Spleen (tissue), 11 donors: ENCODE results near the gene ZNF462. TPM values are rescaled to one million over a fixed set of nuclear protein-coding genes. Genes with fewer than 3 reads are reported as not detected.

ENCODE experiments used
- DNase-seq: peaks from one replicate; pipeline ENCODE4 v3.0.0-alpha.2; 2020
- H3K27ac ChIP-seq, 8 donors: fragments of 200-600 bp; sonication (generic) in 7 of 8; 1 replicate in 4 of 8; 2 replicates in 4 of 8; pipeline versions ENCODE4 v1.5.0 to v1.8.0; 2016 to 2021; ENCODE audit warnings: inconsistent platforms in 4 of 8, mild to moderate bottlenecking in 4 of 8, moderate library complexity in 1 of 8
- H3K27me3 ChIP-seq, 7 donors: fragments of 200-600 bp; sonication (generic) in 6 of 7; replicated peaks in 1 of 7; 1 replicate in 4 of 7; 2 replicates in 3 of 7; pipeline versions ENCODE4 v1.5.0 to v1.8.0; 2016 to 2021; ENCODE audit warnings: inconsistent platforms in 3 of 7, mild to moderate bottlenecking in 1 of 7
- H3K36me3 ChIP-seq, 6 donors: fragments of 200-600 bp; sonication (generic) in 5 of 6; 1 replicate in 4 of 6; 2 replicates in 2 of 6; pipeline versions ENCODE4 v1.5.0 to v1.8.0; 2016 to 2021; ENCODE audit warnings: inconsistent platforms in 2 of 6
- H3K4me1 ChIP-seq, 6 donors: fragments of 200-600 bp; sonication (generic) in 5 of 6; 1 replicate in 3 of 6; 2 replicates in 3 of 6; pipeline versions ENCODE4 v1.5.0 to v1.8.0; 2016 to 2021; ENCODE audit warnings: inconsistent platforms in 3 of 6
- H3K4me3 ChIP-seq, 8 donors: fragments of 200-600 bp; sonication (generic) in 7 of 8; 1 replicate in 4 of 8; 2 replicates in 4 of 8; pipeline versions ENCODE4 v1.5.0 to v1.8.0; 2016 to 2021; ENCODE audit warnings: inconsistent platforms in 4 of 8, mild to moderate bottlenecking in 4 of 8, moderate library complexity in 2 of 8
- H3K9me3 ChIP-seq, 8 donors: fragments of 200-600 bp; sonication (generic) in 7 of 8; 1 replicate in 4 of 8; 2 replicates in 4 of 8; pipeline versions ENCODE4 v1.5.0 to v1.8.0; 2016 to 2021; ENCODE audit warnings: inconsistent platforms in 4 of 8
- CTCF ChIP-seq, 11 experiments: fragments of 200-600 bp in 7 of 11; fragments of 450-650 bp in 4 of 11; sonication (generic) in 4 of 11; IDR thresholded peaks in 8 of 11; conservative IDR thresholded peaks in 3 of 11; 1 replicate in 7 of 11; 2 replicates in 4 of 11; pipeline versions ENCODE4 v1.4.0 to v1.8.0; 2016 to 2021; ENCODE audit warnings: antibody characterized with exemption in 11 of 11, inconsistent platforms in 4 of 11, mild to moderate bottlenecking in 1 of 11
- POLR2A ChIP-seq, 3 donors: fragments of 450-650 bp; IDR thresholded peaks; one replicate each; pipeline ENCODE4 v1.5.1; 2017; ENCODE audit warnings: antibody characterized with exemption in 3 of 3, mild to moderate bottlenecking in 1 of 3
- POLR2AphosphoS5 ChIP-seq, 3 donors: sonication (generic); formaldehyde crosslinking; IDR thresholded peaks; one replicate each; pipeline ENCODE4 v1.5.1; 2017; ENCODE audit warnings: antibody characterized with exemption in 3 of 3
- WGBS, 5 donors: extraction: QIAGEN DNeasy Blood & Tissue Kit in 3 of 5; methylation state at CpG; one replicate each; pipeline versions ENCODE4 v1.1.5 to v1.1.7; 2013 to 2018; 5-methylcytosine and 5-hydroxymethylcytosine counted together
- intact Hi-C: fragments of 100-400 bp; cut with DNase I; formaldehyde crosslinking; loops from one replicate; pipeline ENCODE4 v1.15.0; 2023; ENCODE audit warnings: low total_unique reads
- polyA plus RNA-seq, 3 donors: library from polyadenylated mRNA; stranded (reverse); fragments of 200-250 nt; gene quantifications; one replicate each; pipeline ENCODE4 v1.2.1, GENCODE V29; 2013
- total RNA-seq, 7 donors: library from RNA; depleted of rRNA in 3 of 7; stranded (reverse); fragments of >200 nt in 3 of 7; fragmentation: NEBNext Ultra II Directional in 4 of 7; extraction: Animal tissue kit (Norgen Biotek cat#: 25700) in 4 of 7; gene quantifications; one replicate each; pipeline versions ENCODE4 v1.1.0 to v1.2.1, GENCODE V29; 2016 to 2021
- donor health status: healthy with polysubstance abuse.
- donor health status: DM: no; HTN: no; CAD: no; lungs with moderate emphysema.
- donor health status: DM: no; HTN: no; CAD: no.
- donor health status: Bipolar disorder and iron deficiency.
- donor health status: healthy.
- donor health status: DM: no; HTN: no; CAD: no.
- donor health status: DM: yes; HTN: yes; CAD: no.

The ZNF462 gene
- total and polyA plus RNA-seq, 10 donors: 0.36 to 38.9 (median 20.3) TPM

- no peaks in the 10 kb centered on the region for H3K27me3 ChIP-seq
- no peak overlapping the region for H3K4me3 ChIP-seq
- TF ChIP-seq POLR2A (IDR thresholded peaks at IDR 0.05) (no peak), CTCF (IDR thresholded peaks at IDR 0.05 in 8 of 11, conservative IDR thresholded peaks at IDR 0.05 in 3 of 11) (no peak)
- no peak for DNase-seq
- no peaks in the 10 kb centered on the region for H3K36me3 ChIP-seq
- whole genome bisulfite sequencing, 5 donors: 56 to 69% (median 58%) methylated on average over 4 of the region's 4 CpGs
- H3K4me1 ChIP-seq: no peaks in the 10 kb centered on the region
- peaks cover 0 to 19% (median 2%) of the 10 kb centered on the region in 8 donors for H3K9me3 ChIP-seq
- intact Hi-C loops: no loop called here
- H3K27ac ChIP-seq: no peak overlapping the region
Observed at GRCh38 chr9:106830527-106831150, 32.3 kb upstream of the ZNF462 start.

GRCh38 chr9:106834888-106835287 lies 28.1 kb upstream of the ZNF462 start:
- H3K4me3 ChIP-seq: no peak overlapping the region
- no peaks in the 10 kb centered on the region for H3K36me3 ChIP-seq
- no peaks in the 10 kb centered on the region for H3K27me3 ChIP-seq
- no peak for TF ChIP-seq POLR2A (IDR thresholded peaks at IDR 0.05)
- no peak for TF ChIP-seq CTCF (IDR thresholded peaks at IDR 0.05 in 8 of 11, conservative IDR thresholded peaks at IDR 0.05 in 3 of 11)
- no peak for TF ChIP-seq POLR2AphosphoS5 (IDR thresholded peaks at IDR 0.05)
- intact Hi-C loops: no loop called here
- DNase-seq: no peak
- peaks cover 0 to 19% (median 2%) of the 10 kb centered on the region in 8 donors for H3K9me3 ChIP-seq
- no peak overlapping the region for H3K27ac ChIP-seq
- H3K4me1 ChIP-seq: no peaks in the 10 kb centered on the region

GRCh38 chr9:106835840-106836239 lies 27.1 kb upstream of the ZNF462 start:
- WGBS, 5 donors: 90 to 96% (median 94%) methylated on average over 2 of the region's 2 CpGs
- Histone ChIP-seq H3K4me3 (no peak overlapping the region), H3K4me1 (no peaks in the 10 kb centered on the region), H3K27ac (no peak overlapping the region), H3K9me3 (peaks cover 0 to 19% (median 2%) of the 10 kb centered on the region in 8 donors), H3K27me3 (no peaks in the 10 kb centered on the region), H3K36me3 (no peaks in the 10 kb centered on the region)
- intact Hi-C loops: no loop called here
- TF ChIP-seq CTCF (IDR thresholded peaks at IDR 0.05 in 8 of 11, conservative IDR thresholded peaks at IDR 0.05 in 3 of 11): no peak
- no peak for TF ChIP-seq POLR2A (IDR thresholded peaks at IDR 0.05)
- no peak for TF ChIP-seq POLR2AphosphoS5 (IDR thresholded peaks at IDR 0.05)
- DNase-seq: no peak

- Histone ChIP-seq H3K27ac (no peak overlapping the region), H3K27me3 (no peaks in the 10 kb centered on the region), H3K4me3 (no peak overlapping the region), H3K36me3 (no peaks in the 10 kb centered on the region), H3K4me1 (no peaks in the 10 kb centered on the region), H3K9me3 (no peaks in the 10 kb centered on the region)
- intact Hi-C loops: no loop called here
- 65 to 73% (median 69%) methylated on average over 1 of the region's 1 CpG for WGBS, 5 donors
- DNase-seq: no peak
- TF ChIP-seq CTCF (IDR thresholded peaks at IDR 0.05 in 8 of 11, conservative IDR thresholded peaks at IDR 0.05 in 3 of 11) (no peak), POLR2A (IDR thresholded peaks at IDR 0.05) (no peak), POLR2AphosphoS5 (IDR thresholded peaks at IDR 0.05) (no peak)
Observed at GRCh38 chr9:106843371-106843770, 19.6 kb upstream of the ZNF462 start.
